Measurements from ENCODE around the gene FAAP20. TPM values are rescaled to one million over a fixed set of nuclear protein-coding genes. Genes with fewer than 3 reads are reported as not detected.

Gene FAAP20
- total RNA-seq, 1 experiment from 2014 or later = 72.1 TPM

GRCh38 chr1:2160451-2161300, 33.9 kb downstream of the FAAP20 start:
- H3K9me2 ChIP-seq (ENCODE audit: insufficient read depth) = no peaks in the 10 kb centered on the region
- no peaks in the 10 kb centered on the region for H3K4me1 ChIP-seq (replicated peaks; ENCODE audit: insufficient read depth)
- H3K79me2 ChIP-seq (ENCODE audit: low read depth) = no peaks in the 10 kb centered on the region
- no peak for DNase-seq
- ChIA-PET CTCF (no interaction called here), POLR2A (ENCODE audit: unreplicated experiment) (no interaction called here)
- intact Hi-C loops (cut with micrococcal nuclease; ENCODE audit: unreplicated experiment) = no loop called here
- H3K4me2 ChIP-seq = no peak overlapping the region
- no peaks in the 10 kb centered on the region for H3F3A ChIP-seq (ENCODE audit: insufficient read depth, low read depth)
- no peak overlapping the region for H3K4me3 ChIP-seq
- no peak for TF ChIP-seq EZH2 (IDR thresholded peaks at IDR 0.05; ENCODE audit: low read depth)
- TF ChIP-seq, protein P1, sequence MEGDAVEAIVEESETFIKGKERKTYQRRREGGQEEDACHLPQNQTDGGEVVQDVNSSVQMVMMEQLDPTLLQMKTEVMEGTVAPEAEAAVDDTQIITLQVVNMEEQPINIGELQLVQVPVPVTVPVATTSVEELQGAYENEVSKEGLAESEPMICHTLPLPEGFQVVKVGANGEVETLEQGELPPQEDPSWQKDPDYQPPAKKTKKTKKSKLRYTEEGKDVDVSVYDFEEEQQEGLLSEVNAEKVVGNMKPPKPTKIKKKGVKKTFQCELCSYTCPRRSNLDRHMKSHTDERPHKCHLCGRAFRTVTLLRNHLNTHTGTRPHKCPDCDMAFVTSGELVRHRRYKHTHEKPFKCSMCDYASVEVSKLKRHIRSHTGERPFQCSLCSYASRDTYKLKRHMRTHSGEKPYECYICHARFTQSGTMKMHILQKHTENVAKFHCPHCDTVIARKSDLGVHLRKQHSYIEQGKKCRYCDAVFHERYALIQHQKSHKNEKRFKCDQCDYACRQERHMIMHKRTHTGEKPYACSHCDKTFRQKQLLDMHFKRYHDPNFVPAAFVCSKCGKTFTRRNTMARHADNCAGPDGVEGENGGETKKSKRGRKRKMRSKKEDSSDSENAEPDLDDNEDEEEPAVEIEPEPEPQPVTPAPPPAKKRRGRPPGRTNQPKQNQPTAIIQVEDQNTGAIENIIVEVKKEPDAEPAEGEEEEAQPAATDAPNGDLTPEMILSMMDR (conservative IDR thresholded peaks at IDR 0.05) = no peak
- no peak overlapping the region for H3K27ac ChIP-seq
- no peaks in the 10 kb centered on the region for H3K27me3 ChIP-seq (ENCODE audit: insufficient read depth, low read depth)
- H4K20me1 ChIP-seq (ENCODE audit: insufficient read depth) = no peaks in the 10 kb centered on the region
- no peak overlapping the region for H2AFZ ChIP-seq
- no TSS peak for BruUV-seq (replicated peaks)
- no peaks in the 10 kb centered on the region for H3K36me3 ChIP-seq (ENCODE audit: low read depth)
- H3K9me3 ChIP-seq (ENCODE audit: insufficient read depth, low read depth) = no peaks in the 10 kb centered on the region

- H3K36me3 ChIP-seq (ENCODE audit: low read depth) = no peaks in the 10 kb centered on the region
- no peaks in the 10 kb centered on the region for H3K9me3 ChIP-seq (ENCODE audit: insufficient read depth, low read depth)
- no peaks in the 10 kb centered on the region for H3K9me2 ChIP-seq (ENCODE audit: insufficient read depth)
- no peaks in the 10 kb centered on the region for H3K27me3 ChIP-seq (ENCODE audit: insufficient read depth, low read depth)
- ChIA-PET CTCF (no interaction called here), POLR2A (ENCODE audit: unreplicated experiment) (no interaction called here)
- TF ChIP-seq, protein P1 (conservative IDR thresholded peaks at IDR 0.05) = no peak
- no peak overlapping the region for H2AFZ ChIP-seq
- intact Hi-C loops (cut with micrococcal nuclease; ENCODE audit: unreplicated experiment) = no loop called here
- H3K4me3 ChIP-seq = no peak overlapping the region
- no TSS peak for BruUV-seq (replicated peaks)
- H3K4me1 ChIP-seq (replicated peaks; ENCODE audit: insufficient read depth) = no peaks in the 10 kb centered on the region
- H4K20me1 ChIP-seq (ENCODE audit: insufficient read depth) = no peaks in the 10 kb centered on the region
- H3K4me2 ChIP-seq = no peak overlapping the region
- H3F3A ChIP-seq (ENCODE audit: insufficient read depth, low read depth) = no peaks in the 10 kb centered on the region
- no peak for DNase-seq
- H3K79me2 ChIP-seq (ENCODE audit: low read depth) = no peaks in the 10 kb centered on the region
- no peak overlapping the region for H3K27ac ChIP-seq
Observed at GRCh38 chr1:2159124-2159523, 35.4 kb downstream of the FAAP20 start.

- BruUV-seq (replicated peaks) = no TSS peak
- CTCF ChIA-PET = interaction anchor here (0.6 kb wide), 1 partner anchor 72 kb away, joined by 4 read pairs; no protein-coding TSS in a partner anchor
- Histone ChIP-seq H3K27ac (no peak overlapping the region), H3K27me3 (ENCODE audit: insufficient read depth, low read depth) (no peaks in the 10 kb centered on the region), H4K20me1 (ENCODE audit: insufficient read depth) (no peaks in the 10 kb centered on the region), H3K9me3 (ENCODE audit: insufficient read depth, low read depth) (no peaks in the 10 kb centered on the region), H3K4me2 (no peak overlapping the region), H3K36me3 (ENCODE audit: low read depth) (no peaks in the 10 kb centered on the region), H3K4me1 (replicated peaks; ENCODE audit: insufficient read depth) (no peaks in the 10 kb centered on the region), H3K4me3 (no peak overlapping the region), H3F3A (ENCODE audit: insufficient read depth, low read depth) (no peaks in the 10 kb centered on the region), H3K9me2 (ENCODE audit: insufficient read depth) (no peaks in the 10 kb centered on the region), H3K79me2 (ENCODE audit: low read depth) (no peaks in the 10 kb centered on the region), H2AFZ (no peak overlapping the region)
- no peak for DNase-seq
- intact Hi-C loops (cut with micrococcal nuclease; ENCODE audit: unreplicated experiment) = no loop called here
- TF ChIP-seq EZH2 (IDR thresholded peaks at IDR 0.05; ENCODE audit: low read depth) = no peak
- TF ChIP-seq, protein P1 (conservative IDR thresholded peaks at IDR 0.05) = no peak
- POLR2A ChIA-PET (ENCODE audit: unreplicated experiment) = no interaction called here
Observed at GRCh38 chr1:2158272-2158671, 36.3 kb downstream of the FAAP20 start.

All from PC-9 (cell line).